ENCODE measurements around the gene IRS2.

The IRS2 gene

GRCh38 chr13:109812382-109812781, 26.0 kb upstream of the IRS2 start:
- Mint-ChIP-seq H3K36me3 (no peaks in the 10 kb centered on the region), H3K4me1 (no peaks in the 10 kb centered on the region), H3K27me3 (peaks cover 42% of the 10 kb centered on the region), H3K9me3 (no peaks in the 10 kb centered on the region), H3K27ac (no peak overlapping the region), H3K4me3 (no peak overlapping the region)
- ATAC-seq = no peak

GRCh38 chr13:109810761-109811510, 24.6 kb upstream of the IRS2 start:
- Mint-ChIP-seq H3K9me3 (no peaks in the 10 kb centered on the region), H3K4me3 (no peak overlapping the region), H3K36me3 (no peaks in the 10 kb centered on the region), H3K27me3 (peaks cover 45% of the 10 kb centered on the region), H3K27ac (no peak overlapping the region), H3K4me1 (no peaks in the 10 kb centered on the region)
- peak; percentile 24 for ATAC-seq

- Mint-ChIP-seq H3K4me1 (no peaks in the 10 kb centered on the region), H3K9me3 (no peaks in the 10 kb centered on the region), H3K27me3 (peaks cover 54% of the 10 kb centered on the region), H3K4me3 (no peak overlapping the region), H3K27ac (no peak overlapping the region), H3K36me3 (no peaks in the 10 kb centered on the region)
- no peak for ATAC-seq
Observed at GRCh38 chr13:109809216-109809932, 23.0 kb upstream of the IRS2 start.

- ATAC-seq = no peak
- H3K4me1 Mint-ChIP-seq = no peaks in the 10 kb centered on the region
- peaks cover 47% of the 10 kb centered on the region for H3K27me3 Mint-ChIP-seq
Observed at GRCh38 chr13:109807345-109807744, 21.0 kb upstream of the IRS2 start.

GRCh38 chr13:109804654-109805053, 18.3 kb upstream of the IRS2 start:
- no peak overlapping the region for H3K4me3 Mint-ChIP-seq
- peak; percentile 47 for ATAC-seq
- no peaks in the 10 kb centered on the region for H3K9me3 Mint-ChIP-seq
- no peak overlapping the region for H3K27ac Mint-ChIP-seq
- H3K4me1 Mint-ChIP-seq = no peaks in the 10 kb centered on the region
- H3K36me3 Mint-ChIP-seq = no peaks in the 10 kb centered on the region
- peaks cover 26% of the 10 kb centered on the region for H3K27me3 Mint-ChIP-seq

More at GRCh38 chr13:109807345-109807744, 21.0 kb upstream of the IRS2 start:
- H3K27ac Mint-ChIP-seq = no peak overlapping the region
- no peaks in the 10 kb centered on the region for H3K36me3 Mint-ChIP-seq
- H3K9me3 Mint-ChIP-seq = no peaks in the 10 kb centered on the region
- H3K4me3 Mint-ChIP-seq = no peak overlapping the region

- no peaks in the 10 kb centered on the region for H3K9me3 Mint-ChIP-seq
- H3K27ac Mint-ChIP-seq = no peak overlapping the region
- H3K4me1 Mint-ChIP-seq = no peaks in the 10 kb centered on the region
- H3K4me3 Mint-ChIP-seq = no peak overlapping the region
- H3K36me3 Mint-ChIP-seq = no peaks in the 10 kb centered on the region
- H3K27me3 Mint-ChIP-seq = peaks cover 18% of the 10 kb centered on the region
- no peak for ATAC-seq
Observed at GRCh38 chr13:109803825-109804224, 17.4 kb upstream of the IRS2 start.

GRCh38 chr13:109802936-109803335, 16.6 kb upstream of the IRS2 start:
- H3K9me3 Mint-ChIP-seq = no peaks in the 10 kb centered on the region
- H3K4me1 Mint-ChIP-seq = no peaks in the 10 kb centered on the region
- no peak overlapping the region for H3K4me3 Mint-ChIP-seq
- H3K36me3 Mint-ChIP-seq = no peaks in the 10 kb centered on the region
- H3K27ac Mint-ChIP-seq = no peak overlapping the region
- H3K27me3 Mint-ChIP-seq = peaks cover 18% of the 10 kb centered on the region
- no peak for ATAC-seq

GRCh38 chr13:109795011-109795410, 8.6 kb upstream of the IRS2 start:
- Mint-ChIP-seq H3K36me3 (no peaks in the 10 kb centered on the region), H3K4me1 (no peaks in the 10 kb centered on the region), H3K4me3 (no peak overlapping the region), H3K9me3 (no peaks in the 10 kb centered on the region), H3K27ac (no peak overlapping the region), H3K27me3 (peaks cover 32% of the 10 kb centered on the region)
- no peak for ATAC-seq

GRCh38 chr13:109794095-109794494, 7.7 kb upstream of the IRS2 start:
- Mint-ChIP-seq H3K4me1 (no peaks in the 10 kb centered on the region), H3K9me3 (no peaks in the 10 kb centered on the region), H3K4me3 (no peak overlapping the region), H3K27ac (no peak overlapping the region), H3K27me3 (peaks cover 38% of the 10 kb centered on the region), H3K36me3 (no peaks in the 10 kb centered on the region)
- ATAC-seq = no peak

- H3K36me3 Mint-ChIP-seq = no peaks in the 10 kb centered on the region
- H3K27me3 Mint-ChIP-seq = peaks cover 44% of the 10 kb centered on the region
Observed at GRCh38 chr13:109792416-109793059, 6.2 kb upstream of the IRS2 start.

GRCh38 chr13:109790942-109791605, 4.7 kb upstream of the IRS2 start:
- no peak for ATAC-seq
- H3K27ac Mint-ChIP-seq = no peak overlapping the region
- no peaks in the 10 kb centered on the region for H3K4me1 Mint-ChIP-seq
- no peaks in the 10 kb centered on the region for H3K9me3 Mint-ChIP-seq
- peaks cover 29% of the 10 kb centered on the region for H3K27me3 Mint-ChIP-seq
- no peaks in the 10 kb centered on the region for H3K36me3 Mint-ChIP-seq
- H3K4me3 Mint-ChIP-seq = no peak overlapping the region

More at GRCh38 chr13:109792416-109793059, 6.2 kb upstream of the IRS2 start:
- Mint-ChIP-seq H3K4me1 (no peaks in the 10 kb centered on the region), H3K4me3 (no peak overlapping the region), H3K9me3 (no peaks in the 10 kb centered on the region), H3K27ac (no peak overlapping the region)
- no peak for ATAC-seq

- Mint-ChIP-seq H3K27me3 (peaks cover 21% of the 10 kb centered on the region), H3K4me1 (no peaks in the 10 kb centered on the region), H3K4me3 (no peak overlapping the region), H3K27ac (no peak overlapping the region), H3K9me3 (no peaks in the 10 kb centered on the region), H3K36me3 (no peaks in the 10 kb centered on the region)
- ATAC-seq = no peak
Observed at GRCh38 chr13:109790086-109790485, 3.7 kb upstream of the IRS2 start.

- Mint-ChIP-seq H3K4me3 (no peak overlapping the region), H3K27me3 (peaks cover 21% of the 10 kb centered on the region), H3K27ac (no peak overlapping the region), H3K4me1 (no peaks in the 10 kb centered on the region), H3K36me3 (no peaks in the 10 kb centered on the region), H3K9me3 (no peaks in the 10 kb centered on the region)
- ATAC-seq = no peak
Observed at GRCh38 chr13:109789262-109789661, 2.9 kb upstream of the IRS2 start.

GRCh38 chr13:109788372-109789111, 2.2 kb upstream of the IRS2 start:
- ATAC-seq = no peak
- Mint-ChIP-seq H3K9me3 (no peaks in the 10 kb centered on the region), H3K4me3 (no peak overlapping the region), H3K27me3 (peaks cover 21% of the 10 kb centered on the region), H3K36me3 (no peaks in the 10 kb centered on the region), H3K27ac (no peak overlapping the region), H3K4me1 (no peaks in the 10 kb centered on the region)

Measured in stimulated activated memory B cell treated with anti-CD40 and anti-IgM and Interleukin-4, amounts not matched to agents 10 μg/mL and 1 μg/mL and 100 μg/mL, for 72 hours (primary cell).